ENCODE results near the gene GLB1L3. TPM values are rescaled to one million over a fixed set of nuclear protein-coding genes. Genes with fewer than 3 reads are reported as not detected.
"Not testable (repeated sequence)": the region's sequence is repeated elsewhere in the genome, so short reads cannot be mapped to it uniquely, and the experiment has no call there.

The GLB1L3 gene
- total RNA-seq, 1 experiment from 2014 or later = not detected

GRCh38 chr11:134250675-134251074, 25.5 kb upstream of the GLB1L3 start:
- no peak for DNase-seq (ENCODE audit: low read depth)

- DNase-seq (ENCODE audit: low read depth) = no peak
Measured at GRCh38 chr11:134252346-134253187, 23.6 kb upstream of the GLB1L3 start.

- peak; percentile 94 for DNase-seq (ENCODE audit: low read depth)
Measured at GRCh38 chr11:134253188-134253993, 22.8 kb upstream of the GLB1L3 start, which contains the start of the genes ACAD8 and THYN1. TSS of gene ACAD8 (plus strand) at chr11:134253568. CDS start at chr11:134253601, 33 bp downstream. TSS of gene THYN1 (minus strand) at chr11:134253352. CDS start at chr11:134252882, 470 bp downstream.

- DNase-seq (ENCODE audit: low read depth) = no peak
Measured at GRCh38 chr11:134254433-134255183, 21.6 kb upstream of the GLB1L3 start.

GRCh38 chr11:134255184-134255561, 21.0 kb upstream of the GLB1L3 start:
- not testable (repeated sequence) for DNase-seq (ENCODE audit: low read depth)

- no peak for DNase-seq (ENCODE audit: low read depth)
Measured at GRCh38 chr11:134257101-134257500, 19.1 kb upstream of the GLB1L3 start.

- DNase-seq (ENCODE audit: low read depth) = no peak
Measured at GRCh38 chr11:134258577-134258976, 17.6 kb upstream of the GLB1L3 start.

GRCh38 chr11:134260503-134260902, 15.7 kb upstream of the GLB1L3 start:
- DNase-seq (ENCODE audit: low read depth) = no peak

GRCh38 chr11:134260983-134261382, 15.2 kb upstream of the GLB1L3 start:
- no peak for DNase-seq (ENCODE audit: low read depth)

- peak; percentile 91 for DNase-seq (ENCODE audit: low read depth)
Measured at GRCh38 chr11:134261626-134262488, 14.3 kb upstream of the GLB1L3 start.

- DNase-seq (ENCODE audit: low read depth) = no peak
Measured at GRCh38 chr11:134264966-134265764, 11.0 kb upstream of the GLB1L3 start.

GRCh38 chr11:134266440-134266839, 9.7 kb upstream of the GLB1L3 start:
- no peak for DNase-seq (ENCODE audit: low read depth)

GRCh38 chr11:134266841-134267251, 9.3 kb upstream of the GLB1L3 start:
- peak; percentile 85 for DNase-seq (ENCODE audit: low read depth)

GRCh38 chr11:134267461-134267860, 8.7 kb upstream of the GLB1L3 start:
- no peak for DNase-seq (ENCODE audit: low read depth)

GRCh38 chr11:134267966-134268365, 8.2 kb upstream of the GLB1L3 start:
- no peak for DNase-seq (ENCODE audit: low read depth)

GRCh38 chr11:134270250-134270714, 5.9 kb upstream of the GLB1L3 start:
- DNase-seq (ENCODE audit: low read depth) = peak; percentile 33

- DNase-seq (ENCODE audit: low read depth) = no peak
Measured at GRCh38 chr11:134271978-134272377, 4.2 kb upstream of the GLB1L3 start.

GRCh38 chr11:134272381-134273316, 3.5 kb upstream of the GLB1L3 start:
- DNase-seq (ENCODE audit: low read depth) = peak; percentile 29

GRCh38 chr11:134273317-134273712, 2.9 kb upstream of the GLB1L3 start:
- DNase-seq (ENCODE audit: low read depth) = no peak
